A673 (cell line): ENCODE results near the gene TBC1D22A.

Experiments
- CTCF ChIP-seq: fragments of 300-800, 200-600 bp; sonication (generic); conservative IDR thresholded peaks from 2 replicates; pipeline ENCODE4 v1.5.1; 2017; ENCODE audit warnings: low read depth, mild to moderate bottlenecking, antibody characterized with exemption, low read length, moderate library complexity, mixed read lengths
- EZH2 ChIP-seq: fragments of 200-600 bp; sonication (generic); IDR thresholded peaks from 2 replicates; pipeline ENCODE4 v1.6.1; 2017; ENCODE audit warnings: borderline replicate concordance, low read depth, mild to moderate bottlenecking, mixed read lengths, antibody characterized with exemption, low read length; ENCODE audit not compliant: poor library complexity, severe bottlenecking

- no peak for TF ChIP-seq CTCF
- no peak for TF ChIP-seq EZH2
These were observed 121.9 kb downstream of the TBC1D22A start for GRCh38 chr22:46884365-46884764.
